ENCODE results near the gene EHBP1.
A peak's percentile ranks its signal among the peaks of the same experiment; 100 is the strongest.

Gene EHBP1

DNA sequence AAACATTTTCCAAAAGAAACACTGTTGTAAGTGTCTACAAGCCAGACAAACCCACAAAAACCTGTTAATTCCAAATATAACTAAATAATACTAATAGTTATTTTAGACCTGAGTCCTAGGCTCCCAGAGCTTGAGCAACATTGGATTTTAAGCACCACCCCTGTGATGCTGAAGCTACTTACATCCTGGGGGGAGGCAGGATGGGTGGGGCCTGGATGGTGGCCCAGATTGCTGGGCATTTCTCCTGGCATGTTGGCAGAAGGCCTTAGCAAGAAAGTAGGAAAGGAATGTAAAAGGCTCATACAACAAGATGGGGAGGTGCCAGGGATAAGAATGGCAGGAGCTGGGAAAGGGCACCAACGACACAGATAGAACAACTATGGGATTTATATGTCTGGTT, 294.4 kb downstream of the EHBP1 start:
- DNase-seq (ENCODE audit: low spot score): peak; percentile 84
- Histone ChIP-seq H3K4me3 (no peak overlapping the region), H3K27ac (peak overlapping the region; percentile 1 to 36)
- TF ChIP-seq, protein P1, sequence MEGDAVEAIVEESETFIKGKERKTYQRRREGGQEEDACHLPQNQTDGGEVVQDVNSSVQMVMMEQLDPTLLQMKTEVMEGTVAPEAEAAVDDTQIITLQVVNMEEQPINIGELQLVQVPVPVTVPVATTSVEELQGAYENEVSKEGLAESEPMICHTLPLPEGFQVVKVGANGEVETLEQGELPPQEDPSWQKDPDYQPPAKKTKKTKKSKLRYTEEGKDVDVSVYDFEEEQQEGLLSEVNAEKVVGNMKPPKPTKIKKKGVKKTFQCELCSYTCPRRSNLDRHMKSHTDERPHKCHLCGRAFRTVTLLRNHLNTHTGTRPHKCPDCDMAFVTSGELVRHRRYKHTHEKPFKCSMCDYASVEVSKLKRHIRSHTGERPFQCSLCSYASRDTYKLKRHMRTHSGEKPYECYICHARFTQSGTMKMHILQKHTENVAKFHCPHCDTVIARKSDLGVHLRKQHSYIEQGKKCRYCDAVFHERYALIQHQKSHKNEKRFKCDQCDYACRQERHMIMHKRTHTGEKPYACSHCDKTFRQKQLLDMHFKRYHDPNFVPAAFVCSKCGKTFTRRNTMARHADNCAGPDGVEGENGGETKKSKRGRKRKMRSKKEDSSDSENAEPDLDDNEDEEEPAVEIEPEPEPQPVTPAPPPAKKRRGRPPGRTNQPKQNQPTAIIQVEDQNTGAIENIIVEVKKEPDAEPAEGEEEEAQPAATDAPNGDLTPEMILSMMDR (IDR thresholded peaks at IDR 0.05): no peak

DNA sequence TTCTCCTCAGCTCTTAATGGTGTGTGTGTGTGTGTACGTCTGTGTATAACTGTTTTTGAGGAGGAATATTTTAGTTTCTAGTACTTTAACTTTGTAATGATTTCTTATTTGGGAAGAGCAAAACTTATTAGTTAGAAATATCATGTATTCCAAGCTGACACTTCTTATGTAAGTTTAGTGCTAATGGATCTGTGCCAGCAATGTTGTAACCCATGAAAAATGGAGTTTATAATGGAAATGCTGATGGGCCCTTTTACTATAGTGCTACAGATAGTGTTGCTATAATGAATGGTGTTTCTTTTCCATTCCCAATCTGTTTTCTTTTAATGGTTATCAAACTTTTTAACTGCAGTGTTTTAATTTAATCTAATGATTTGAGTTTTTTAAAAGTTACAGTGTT, 295.3 kb downstream of the EHBP1 start:
- Histone ChIP-seq H3K4me3 (no peak overlapping the region), H3K27ac (no peak overlapping the region)
- TF ChIP-seq, protein P1 (IDR thresholded peaks at IDR 0.05): no peak
- no peak for DNase-seq (ENCODE audit: low spot score)

DNA sequence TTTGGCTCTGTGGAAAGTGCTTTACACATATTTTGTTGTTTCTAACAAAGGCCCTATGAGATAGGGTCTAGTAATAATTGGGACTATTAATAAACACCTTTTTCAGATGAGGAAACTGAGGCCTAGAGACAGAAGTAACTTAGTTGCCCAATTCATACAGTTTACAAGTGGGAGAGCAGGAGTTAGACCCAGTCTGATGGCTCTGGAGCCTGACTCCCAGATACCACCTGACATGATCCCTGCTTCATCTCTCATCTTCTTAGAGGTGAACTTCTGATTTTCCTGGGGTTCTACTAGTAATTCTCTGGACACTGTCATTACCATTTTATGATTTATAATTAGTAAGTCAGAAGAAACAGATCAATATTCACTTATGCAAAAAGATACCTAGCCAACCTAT, 296.1 kb downstream of the EHBP1 start:
- no peak for DNase-seq (ENCODE audit: low spot score)
- Histone ChIP-seq H3K27ac (no peak overlapping the region), H3K4me3 (no peak overlapping the region)
- TF ChIP-seq, protein P1 (IDR thresholded peaks at IDR 0.05): no peak

DNA sequence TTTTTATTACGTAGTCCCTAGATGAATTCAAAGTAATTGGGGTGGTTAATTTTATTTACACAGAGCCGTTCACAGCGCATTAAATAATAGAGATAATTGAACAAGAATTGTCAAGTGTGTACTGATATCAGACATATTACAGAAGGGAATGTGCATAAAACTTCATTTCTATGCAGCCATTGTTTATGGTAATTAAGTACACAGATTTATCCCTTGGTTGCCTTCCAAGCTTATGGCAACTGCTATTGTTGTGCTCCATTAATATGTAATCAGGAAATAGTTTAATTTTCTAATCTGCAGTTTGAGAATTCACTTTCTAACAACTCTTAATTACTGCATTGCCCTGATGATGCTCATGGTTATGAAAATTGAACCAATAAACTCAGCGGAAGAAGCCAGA, 297.8 kb downstream of the EHBP1 start:
- no peak for DNase-seq (ENCODE audit: low spot score)
- H3K27ac ChIP-seq: no peak overlapping the region
- TF ChIP-seq, protein P1 (IDR thresholded peaks at IDR 0.05): no peak
- no peak overlapping the region for H3K4me3 ChIP-seq

DNA sequence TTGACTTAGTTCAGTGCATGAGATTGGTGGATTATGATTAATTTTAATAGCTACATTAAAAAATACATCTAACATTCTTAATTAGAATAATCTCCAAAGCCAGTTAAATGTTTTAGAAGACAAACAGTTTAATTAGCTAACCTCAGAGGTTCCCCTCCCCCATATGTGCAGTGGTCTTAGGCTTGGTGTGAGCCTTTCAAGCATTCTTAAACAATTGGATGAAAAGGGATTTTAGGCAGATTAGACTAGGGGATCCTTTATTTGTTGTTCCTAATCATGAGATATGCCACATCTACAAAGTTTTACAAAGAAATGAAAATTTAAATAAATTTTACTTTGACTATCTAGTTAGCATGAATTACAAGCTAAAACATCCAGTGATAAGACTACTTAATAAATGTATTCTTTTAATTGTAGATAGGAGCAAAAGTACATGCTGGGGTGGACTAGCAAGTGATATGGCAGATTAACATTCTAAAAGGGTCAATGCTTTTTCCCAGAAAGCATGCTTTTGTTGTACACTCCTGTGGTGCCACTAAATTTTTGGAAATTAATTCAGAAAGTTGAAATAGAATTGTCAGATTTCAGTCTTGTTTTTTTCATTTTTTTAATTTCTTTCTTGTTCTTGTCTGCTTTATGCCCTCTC, 302.4 kb downstream of the EHBP1 start:
- Histone ChIP-seq H3K4me3 (no peak overlapping the region), H3K27ac (no peak overlapping the region)
- TF ChIP-seq, protein P1 (IDR thresholded peaks at IDR 0.05): no peak
- no peak for DNase-seq (ENCODE audit: low spot score)

DNA sequence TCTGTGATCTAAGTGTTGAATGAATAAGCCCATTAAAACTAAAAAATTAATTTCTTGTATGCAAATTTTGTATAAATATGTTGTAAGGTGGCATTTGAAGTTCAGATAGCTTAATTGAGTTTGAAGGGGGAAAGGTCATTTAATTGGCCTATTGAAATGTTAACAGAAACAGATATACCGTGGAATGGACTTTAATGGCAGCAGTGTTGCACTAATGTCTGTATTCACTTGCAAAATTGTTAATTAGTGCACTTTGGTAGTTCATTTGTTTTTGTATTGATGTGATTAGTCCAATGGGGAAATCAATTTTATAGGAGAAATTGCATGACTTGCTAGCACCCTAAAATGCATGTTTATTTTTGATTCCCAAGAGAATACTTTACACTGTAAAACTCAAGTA, 303.3 kb downstream of the EHBP1 start:
- DNase-seq (ENCODE audit: low spot score): no peak
- TF ChIP-seq, protein P1 (IDR thresholded peaks at IDR 0.05): no peak

DNA sequence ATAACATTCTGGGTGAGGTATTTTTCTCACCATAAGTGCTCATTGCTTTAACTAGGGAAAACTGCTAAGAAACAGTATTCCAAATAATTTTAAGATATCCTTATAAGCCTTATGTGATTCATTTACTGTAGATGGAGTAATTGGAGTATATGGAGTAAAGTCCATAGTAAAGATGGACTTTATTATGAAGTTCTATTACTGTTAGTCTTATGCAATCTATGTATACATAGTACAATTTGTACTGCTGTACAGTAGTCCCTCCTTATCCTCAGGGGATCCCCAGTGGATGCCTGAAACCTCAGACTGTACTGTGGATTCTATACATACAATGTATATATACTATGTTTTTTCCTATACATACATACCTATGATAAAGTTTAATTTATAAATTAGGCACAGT, 304.0 kb downstream of the EHBP1 start:
- no peak for DNase-seq (ENCODE audit: low spot score)
- TF ChIP-seq, protein P1 (IDR thresholded peaks at IDR 0.05): no peak
- no peak overlapping the region for H3K4me3 ChIP-seq
- no peak overlapping the region for H3K27ac ChIP-seq

More for the DNA sequence above, 303.3 kb downstream of the EHBP1 start:
- Histone ChIP-seq H3K4me3 (no peak overlapping the region), H3K27ac (no peak overlapping the region)

Data from coronary artery (tissue), 2 donors.